Fibroblast of peridontal ligament (primary cell): Measurements from ENCODE around the gene SNX1.
A peak's percentile ranks its signal among the peaks of the same experiment; 100 is the strongest.
"Not testable (repeated sequence)": the region's sequence is repeated elsewhere in the genome, so short reads cannot be mapped to it uniquely, and the experiment has no call there.

Experiments
- DNase-seq: peaks from one replicate; pipeline ENCODE4 v3.0.0-alpha.2; 2010; ENCODE audit errors: extremely low read depth

The SNX1 gene

DNA sequence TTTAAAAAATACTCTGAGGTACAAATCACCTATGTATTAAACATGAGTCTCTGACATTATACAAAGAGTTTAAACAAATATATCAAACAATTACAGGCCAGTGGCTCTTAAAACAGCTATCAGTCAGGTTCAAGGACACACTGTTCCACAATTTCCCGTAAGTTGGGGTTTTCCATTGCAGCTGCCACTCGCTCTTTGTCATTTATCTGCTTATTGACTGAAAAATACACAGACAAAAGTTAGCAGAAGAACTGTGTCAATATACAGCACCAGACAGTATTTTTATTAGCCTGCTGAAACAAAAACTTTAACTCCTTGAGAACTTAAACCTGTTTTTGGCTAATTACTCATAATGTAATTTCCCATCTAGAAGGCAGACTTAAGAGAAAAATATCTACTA is 23.0 kb upstream of the SNX1 start:
- no peak for DNase-seq

- not testable (repeated sequence) for DNase-seq
These were observed 22.3 kb upstream of the SNX1 start for GRCh38 chr15:64073496-64073895.

DNA sequence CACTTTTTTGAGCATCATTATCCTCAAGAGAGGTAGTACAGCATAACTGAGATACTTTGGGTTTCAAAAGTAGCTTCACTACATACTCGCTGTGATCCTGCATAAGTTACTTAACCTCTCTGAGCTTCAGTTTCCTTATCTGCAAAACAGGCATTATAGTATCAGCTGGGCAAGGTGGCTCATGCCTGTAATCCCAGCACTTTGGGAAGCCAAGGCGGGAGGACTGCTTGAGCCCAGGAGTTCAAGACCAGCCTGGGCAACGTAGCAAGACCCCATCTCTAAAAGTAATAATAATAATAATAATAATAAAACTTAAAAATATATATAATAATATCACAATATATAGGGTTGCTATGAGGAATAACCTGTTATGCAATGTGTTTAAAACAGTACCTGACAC is 13.0 kb upstream of the SNX1 start:
- DNase-seq: no peak

DNA sequence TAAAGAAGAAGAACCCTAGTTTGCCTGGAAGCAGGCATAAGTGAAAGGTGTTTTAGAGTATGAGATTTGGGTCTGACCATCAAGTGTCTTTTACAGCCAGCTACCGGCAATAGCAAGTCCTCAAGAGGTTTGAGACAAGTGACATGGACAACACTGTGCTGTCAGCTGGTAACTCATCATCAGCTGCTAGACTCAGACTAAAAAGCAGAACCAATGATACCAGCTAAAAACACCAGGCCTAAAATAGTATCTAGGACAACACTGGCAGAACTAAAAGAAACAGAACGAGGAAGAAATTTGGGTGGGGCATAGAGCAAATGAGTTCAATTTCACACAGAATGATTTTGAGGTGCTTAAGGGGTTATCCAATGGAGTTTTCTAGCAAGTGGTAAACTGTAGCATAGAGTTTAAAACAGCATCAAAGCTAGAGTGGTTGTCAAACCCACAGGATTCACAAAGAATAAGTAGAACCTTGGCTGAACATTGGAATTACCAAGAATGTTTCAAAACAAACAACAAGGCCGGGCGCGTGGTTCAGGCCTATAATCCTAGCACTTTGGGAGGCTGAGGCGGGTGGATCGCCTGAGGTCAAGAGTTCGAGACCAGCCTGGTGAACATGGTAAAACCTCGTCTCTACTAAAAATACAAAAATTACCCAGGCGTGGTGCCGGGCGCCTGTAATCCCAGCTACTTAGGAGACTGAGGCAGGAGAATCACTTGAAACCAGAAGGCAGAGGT is 6.1 kb upstream of the SNX1 start:
- no peak for DNase-seq

DNA sequence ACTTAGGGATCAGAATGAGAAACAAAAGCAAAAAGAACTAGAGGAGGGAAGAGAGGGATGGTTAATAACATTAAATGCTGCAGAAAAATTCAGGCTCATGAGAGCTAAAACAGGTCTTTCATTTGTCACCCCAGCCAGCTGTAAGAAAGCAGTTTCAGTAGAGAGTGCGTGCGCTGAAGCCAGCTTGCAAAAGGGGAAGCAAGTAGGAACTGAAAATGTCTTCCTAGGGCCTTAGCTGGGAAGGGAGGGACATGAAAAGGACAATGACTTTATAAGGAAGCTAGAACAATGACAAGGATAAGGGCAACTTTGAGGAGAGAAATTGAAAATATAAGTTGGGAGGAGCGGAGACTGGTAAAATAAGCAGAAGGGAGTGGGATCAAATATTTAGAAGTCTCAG is 5.3 kb upstream of the SNX1 start:
- no peak for DNase-seq

DNA sequence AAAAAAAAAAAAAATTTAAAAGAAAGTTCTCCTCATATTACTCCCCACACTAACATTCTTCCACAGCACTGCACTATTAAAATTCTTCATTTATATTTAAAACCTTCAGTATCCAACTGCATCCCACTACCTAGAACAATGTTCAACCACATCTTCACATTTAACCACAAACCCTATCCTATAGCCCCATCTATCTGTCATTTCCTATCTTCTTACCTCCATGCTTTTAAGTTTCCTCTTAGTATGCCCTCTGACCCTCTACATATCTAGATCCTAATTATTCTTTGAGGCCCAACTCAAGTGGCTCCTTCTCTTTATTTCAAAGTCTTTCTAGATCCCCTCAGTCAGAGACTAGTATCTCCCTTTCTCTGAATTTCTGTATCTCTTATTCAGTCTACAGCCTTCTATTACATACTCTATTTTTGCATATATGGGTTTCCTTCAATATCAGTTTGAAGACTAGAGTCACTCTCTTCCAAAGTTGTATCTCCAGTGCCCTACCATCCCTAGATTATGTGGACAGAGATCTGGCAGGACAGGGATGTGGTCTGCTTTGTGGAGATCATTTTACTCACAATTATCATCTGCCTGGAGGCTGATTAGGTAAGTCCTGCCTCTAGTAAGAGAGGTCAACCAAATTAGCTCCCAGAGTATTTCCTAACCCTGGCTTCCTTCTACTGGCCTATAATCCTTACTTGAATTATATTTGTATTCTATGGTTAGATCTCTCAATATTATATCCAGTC is 3.5 kb upstream of the SNX1 start:
- DNase-seq: peak; percentile 17

- peak; percentile 64 for DNase-seq
These were observed 2.7 kb upstream of the SNX1 start for GRCh38 chr15:64092864-64093626.

GRCh38 chr15:64093627-64094417 is 2.0 kb upstream of the SNX1 start, which contains the start of gene CIAO2A:
TSS of gene CIAO2A (minus strand) at chr15:64093838. CDS start at chr15:64093768, 70 bp downstream.
- DNase-seq: peak; percentile 98

- DNase-seq: no peak
These were observed 369 bp upstream of the SNX1 start for GRCh38 chr15:64095431-64095794.

- peak; percentile 25 for DNase-seq
These were observed 1.0 kb downstream of the SNX1 start for GRCh38 chr15:64096668-64097384.

GRCh38 chr15:64099379-64099778 is 3.6 kb downstream of the SNX1 start:
- DNase-seq: no peak

- DNase-seq: no peak
These were observed 5.2 kb downstream of the SNX1 start for GRCh38 chr15:64100958-64101357.

DNA sequence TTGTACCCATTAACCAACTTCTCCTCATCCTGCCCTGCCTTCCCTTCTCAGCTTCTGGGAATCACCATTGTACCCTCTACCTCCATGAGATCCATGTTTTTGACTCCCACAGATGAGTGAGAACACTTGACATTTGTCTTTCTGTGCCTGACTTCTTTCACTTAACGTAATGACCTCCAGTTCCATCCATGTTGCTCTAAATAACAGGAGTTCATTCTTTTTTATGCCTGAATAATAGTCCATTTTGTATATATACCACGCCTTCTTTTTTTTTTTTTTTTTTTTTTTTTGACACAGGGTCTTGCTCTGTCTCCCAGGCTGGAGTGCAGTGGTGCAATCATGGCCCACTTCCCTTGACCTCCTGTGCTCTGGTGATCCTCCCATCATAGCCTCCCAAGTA is 6.7 kb downstream of the SNX1 start:
- no peak for DNase-seq

- DNase-seq: peak; percentile 59
These were observed 9.4 kb downstream of the SNX1 start for GRCh38 chr15:64105113-64105704.

- DNase-seq: no peak
These were observed 11.6 kb downstream of the SNX1 start for GRCh38 chr15:64107337-64107736.

DNA sequence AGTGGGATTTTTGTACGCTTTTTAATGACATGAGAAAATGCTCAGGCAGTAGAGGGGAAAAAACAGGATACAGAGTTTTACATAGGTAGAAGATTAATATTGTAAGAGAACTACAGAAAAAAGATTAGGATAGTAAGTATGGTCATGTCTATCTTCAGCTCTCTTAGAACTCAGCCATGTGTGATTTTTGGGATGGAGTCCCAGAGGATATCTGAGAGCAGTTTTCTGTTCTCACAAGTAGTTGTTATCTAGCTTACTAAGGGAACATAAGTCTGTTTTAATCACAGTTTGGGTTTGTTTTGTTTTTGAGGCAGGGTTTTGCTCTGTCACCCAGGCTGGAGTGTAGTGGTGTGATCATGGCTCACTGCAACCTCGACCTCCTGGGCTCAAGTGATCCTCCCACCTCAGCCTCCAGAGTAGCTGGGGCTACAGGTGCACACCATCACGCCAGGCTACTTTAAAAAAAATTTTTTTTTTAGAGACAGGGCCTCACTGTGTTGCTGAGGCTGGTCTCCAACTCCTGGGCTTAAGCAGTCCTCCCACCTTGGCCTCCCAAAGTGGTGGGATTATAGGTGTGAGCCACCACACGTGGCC is 14.4 kb downstream of the SNX1 start:
- not testable (repeated sequence) for DNase-seq

GRCh38 chr15:64110950-64111678 is 15.3 kb downstream of the SNX1 start:
- no peak for DNase-seq

- no peak for DNase-seq
These were observed 15.9 kb downstream of the SNX1 start for GRCh38 chr15:64111679-64112050.

DNA sequence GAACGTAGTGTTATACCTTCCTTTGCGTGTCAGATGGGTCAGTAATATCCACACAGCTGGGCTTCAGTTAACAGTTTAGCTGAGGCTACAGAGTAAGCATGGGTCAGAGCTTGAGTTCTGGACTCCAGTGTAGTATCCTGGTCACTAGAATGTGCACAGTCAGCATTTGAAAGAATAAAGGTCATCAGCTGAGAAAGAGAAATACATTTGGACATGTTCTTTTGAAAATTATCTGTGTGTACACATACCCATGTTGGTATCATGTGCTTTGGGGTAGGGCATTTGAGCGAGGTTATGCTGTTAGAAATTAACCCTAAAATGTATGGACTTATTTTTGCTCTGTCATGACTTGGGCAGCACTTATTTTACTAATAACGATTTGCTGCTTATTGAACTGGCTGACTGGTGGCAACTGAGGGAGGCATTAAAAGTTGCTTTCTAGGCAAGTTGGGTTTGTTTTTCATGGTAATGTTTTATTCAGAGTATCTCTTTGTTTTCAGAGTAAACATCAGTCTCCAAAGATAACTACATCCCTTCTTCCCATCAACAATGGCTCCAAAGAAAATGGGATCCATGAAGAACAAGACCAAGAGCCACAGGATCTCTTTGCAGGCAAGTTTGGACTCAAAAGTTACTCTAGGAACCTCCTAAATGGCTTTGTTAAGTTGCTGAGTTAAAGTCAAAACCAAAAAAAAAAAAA is 16.4 kb downstream of the SNX1 start:
- no peak for DNase-seq
